Heart right ventricle (tissue), 16 donors: ENCODE data around the gene EIF3K. TPM values are rescaled to one million over a fixed set of nuclear protein-coding genes. Genes with fewer than 3 reads are reported as not detected.
A peak's percentile ranks its signal among the peaks of the same experiment; 100 is the strongest.

Experiments
- ATAC-seq, 8 donors: fragments of 200-7000 bp; cut with Tn5 transposase; one replicate each; pipeline ENCODE4 v1.9.1; 2020; ENCODE audit warnings: mild to moderate bottlenecking in 8 of 8, moderate library complexity in 8 of 8, moderate number of reproducible peaks in 1 of 8
- DNase-seq, 2 donors: peaks; one replicate each; pipeline ENCODE4 v3.0.0-alpha.2; 2020
- H3K27ac ChIP-seq, 10 donors: fragments of 200-600 bp; sonication (generic) in 2 of 10; one replicate each; pipeline versions ENCODE4 v1.5.0 to v1.8.0; 2020 to 2022; ENCODE audit warnings: mild to moderate bottlenecking in 3 of 10
- H3K27me3 ChIP-seq, 7 donors: fragments of 200-600 bp; one replicate each; pipeline ENCODE4 v1.8.0; 2021 to 2022; ENCODE audit warnings: mild to moderate bottlenecking in 2 of 7
- H3K36me3 ChIP-seq, 9 donors: fragments of 200-600 bp; sonication (generic) in 1 of 9; one replicate each; pipeline versions ENCODE4 v1.5.0 to v1.8.0; 2020 to 2022; ENCODE audit warnings: mild to moderate bottlenecking in 2 of 9
- H3K4me1 ChIP-seq, 9 donors: fragments of 200-600 bp; sonication (generic) in 1 of 9; one replicate each; pipeline versions ENCODE4 v1.5.0 to v1.8.0; 2020 to 2022; ENCODE audit warnings: mild to moderate bottlenecking in 4 of 9
- H3K4me3 ChIP-seq, 10 donors: fragments of 200-600 bp; sonication (generic) in 2 of 10; one replicate each; pipeline versions ENCODE4 v1.5.0 to v1.8.0; 2020 to 2022; ENCODE audit warnings: mild to moderate bottlenecking in 7 of 10, moderate library complexity in 2 of 10
- H3K9me3 ChIP-seq, 11 donors: fragments of 200-600 bp in 10 of 11; sonication (generic) in 2 of 11; one replicate each; pipeline versions ENCODE4 v1.5.0 to v1.8.0; 2013 to 2022; ENCODE audit warnings: mild to moderate bottlenecking in 2 of 11, control low read depth in 1 of 11, moderate library complexity in 1 of 11
- WGBS, 2 donors: extraction: QIAGEN DNeasy Blood & Tissue Kit; methylation state at CpG; one replicate each; pipeline ENCODE4 v1.1.7; 2013; ENCODE audit warnings: inconsistent platforms in 1 of 2; 5-methylcytosine and 5-hydroxymethylcytosine counted together
- intact Hi-C, 10 donors: fragments of 100-400 bp; cut with DNase I; formaldehyde crosslinking; loops; one replicate each; pipeline versions ENCODE4 v1.11.1 to v1.14.2; 2022
- polyA plus RNA-seq, 2 donors: library from polyadenylated mRNA; stranded (reverse); fragments of 200-250 nt; gene quantifications; one replicate each; pipeline ENCODE4 v1.2.3, GENCODE V29; 2013
- total RNA-seq, 10 donors: library from RNA; stranded (reverse); fragmentation: NEBNext Ultra II Directional in 3 of 10; extraction: Animal tissue kit (Norgen Biotek cat#: 25700) in 3 of 10; gene quantifications; one replicate each; pipeline versions ENCODE4 v1.2.1 to v1.2.4, GENCODE V29; 2021 to 2023
- TF ChIP-seq, protein P1 (sequence below), 9 donors: fragments of 200-600 bp; sonication (generic) in 2 of 9; IDR thresholded peaks; one replicate each; pipeline versions ENCODE4 v1.5.0 to v1.8.0; 2021 to 2022; ENCODE audit warnings: antibody characterized with exemption in 9 of 9, mild to moderate bottlenecking in 5 of 9, moderate library complexity in 1 of 9
- donor health status: Arrhythmogenic right ventricular cardiomyopathy.
- donor health status: ischemic (EF 13 %, LVEDD 7.1; RV severe dilation, severe dysfunction).
- donor health status: healthy with polysubstance abuse.
- donor health status: DM: no; HTN: yes; CAD: no.
- donor health status: DM: no; HTN: no; CAD: no.
- donor health status: ischemic (EF 25% LVEDD 6.9; RV normal size, moderate dysfunction).
- donor health status: ischemic (EF 25% LVEDD 5.7; RV mildly dilated, moderate dysfunction).
- donor health status: healthy.
- donor health status: DM: yes; HTN: yes; CAD: no.
- donor health status: Ischemic cardiomyopathy.
- donor health status: ischemic (EF 35%, LVEDD 5.7; RV mildly dilated, moderate dysfunction).
- donor health status: nonischemic (EF 11% LVEDD 7.7; RV severe dilation, severe dysfunction).
- donor health status: DM: yes; HTN: yes; CAD: no.
- donor health status: PGD.
- donor health status: ischemic (EF 29% LVEDD 5.4; RV normal size, mild dysfunction).
- donor health status: nonischemic (EF 23%, LVEDD 6.1; RV moderate dilation, normal function).

The EIF3K gene
- total and polyA plus RNA-seq, 12 donors, result 505 to 845 (median 631) TPM

DNA sequence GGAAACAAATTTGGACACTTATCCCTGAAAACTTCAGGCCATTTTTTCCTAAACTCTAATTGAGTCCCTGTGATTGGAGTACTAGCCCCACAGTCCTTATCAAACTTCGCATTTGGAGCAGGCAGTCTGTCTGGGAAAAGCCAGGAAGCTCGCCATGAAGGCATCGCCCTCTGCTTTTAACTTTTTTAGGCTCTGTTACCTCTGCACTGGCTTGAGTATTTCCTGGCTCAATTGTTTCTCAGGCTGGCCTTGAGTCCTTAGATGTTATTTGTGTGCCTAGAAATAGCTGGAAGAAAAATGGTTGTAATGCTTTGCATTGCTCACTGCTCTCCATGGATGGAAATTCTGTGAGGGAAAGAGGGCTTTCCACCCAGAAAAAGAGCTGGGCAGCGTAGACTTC, 52.7 kb downstream of the EIF3K start:
- peaks cover 0 to 17% (median 0%) of the 10 kb centered on the region in 9 donors for H3K36me3 ChIP-seq
- H3K9me3 ChIP-seq, result no peaks in the 10 kb centered on the region
- H3K27me3 ChIP-seq, result no peaks in the 10 kb centered on the region
- DNase-seq (no peak), ATAC-seq (peak in 6 of 8 donors; percentile 4 to 29 (median 18))
- peak overlapping the region; percentile 82 to 99 (median 96) for H3K27ac ChIP-seq
- H3K4me1 ChIP-seq, result peaks cover 57 to 96% (median 93%) of the 10 kb centered on the region in 9 donors
- 22 to 27% methylated on average over 4 of the region's 4 CpGs for WGBS, 2 donors
- no peak overlapping the region for H3K4me3 ChIP-seq
- intact Hi-C loops, result no loop called here
- TF ChIP-seq, protein P1, sequence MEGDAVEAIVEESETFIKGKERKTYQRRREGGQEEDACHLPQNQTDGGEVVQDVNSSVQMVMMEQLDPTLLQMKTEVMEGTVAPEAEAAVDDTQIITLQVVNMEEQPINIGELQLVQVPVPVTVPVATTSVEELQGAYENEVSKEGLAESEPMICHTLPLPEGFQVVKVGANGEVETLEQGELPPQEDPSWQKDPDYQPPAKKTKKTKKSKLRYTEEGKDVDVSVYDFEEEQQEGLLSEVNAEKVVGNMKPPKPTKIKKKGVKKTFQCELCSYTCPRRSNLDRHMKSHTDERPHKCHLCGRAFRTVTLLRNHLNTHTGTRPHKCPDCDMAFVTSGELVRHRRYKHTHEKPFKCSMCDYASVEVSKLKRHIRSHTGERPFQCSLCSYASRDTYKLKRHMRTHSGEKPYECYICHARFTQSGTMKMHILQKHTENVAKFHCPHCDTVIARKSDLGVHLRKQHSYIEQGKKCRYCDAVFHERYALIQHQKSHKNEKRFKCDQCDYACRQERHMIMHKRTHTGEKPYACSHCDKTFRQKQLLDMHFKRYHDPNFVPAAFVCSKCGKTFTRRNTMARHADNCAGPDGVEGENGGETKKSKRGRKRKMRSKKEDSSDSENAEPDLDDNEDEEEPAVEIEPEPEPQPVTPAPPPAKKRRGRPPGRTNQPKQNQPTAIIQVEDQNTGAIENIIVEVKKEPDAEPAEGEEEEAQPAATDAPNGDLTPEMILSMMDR (IDR thresholded peaks at IDR 0.05), result no peak

GRCh38 chr19:38673030-38673429, 54.0 kb downstream of the EIF3K start:
- Histone ChIP-seq H3K4me1 (peaks cover 57 to 96% (median 93%) of the 10 kb centered on the region in 9 donors), H3K27ac (peak overlapping the region in 9 of 10 donors; percentile 88 to 99 (median 97)), H3K27me3 (no peaks in the 10 kb centered on the region), H3K4me3 (no peak overlapping the region), H3K9me3 (no peaks in the 10 kb centered on the region), H3K36me3 (peaks cover 0 to 31% (median 0%) of the 10 kb centered on the region in 9 donors)
- ATAC-seq (no peak), DNase-seq (no peak)
- intact Hi-C loops, result no loop called here
- 89 to 91% methylated on average over 4 of the region's 4 CpGs for WGBS, 2 donors
- TF ChIP-seq, protein P1 (IDR thresholded peaks at IDR 0.05), result no peak

GRCh38 chr19:38674388-38675171, 55.6 kb downstream of the EIF3K start:
- 51 to 53% methylated on average over 16 of the region's 16 CpGs for WGBS, 2 donors
- intact Hi-C loops, result no loop called here
- Histone ChIP-seq H3K36me3 (peaks cover 0 to 27% (median 0%) of the 10 kb centered on the region in 9 donors), H3K27ac (peak overlapping the region; percentile 73 to 95 (median 86)), H3K27me3 (no peaks in the 10 kb centered on the region), H3K9me3 (no peaks in the 10 kb centered on the region), H3K4me1 (peaks cover 60 to 96% (median 90%) of the 10 kb centered on the region in 9 donors), H3K4me3 (no peak overlapping the region)
- DNase-seq (peak in 1 of 2 donors; percentile 57), ATAC-seq (peak in 7 of 8 donors; percentile 53 to 82 (median 75))
- TF ChIP-seq, protein P1 (IDR thresholded peaks at IDR 0.05), result no peak

DNA sequence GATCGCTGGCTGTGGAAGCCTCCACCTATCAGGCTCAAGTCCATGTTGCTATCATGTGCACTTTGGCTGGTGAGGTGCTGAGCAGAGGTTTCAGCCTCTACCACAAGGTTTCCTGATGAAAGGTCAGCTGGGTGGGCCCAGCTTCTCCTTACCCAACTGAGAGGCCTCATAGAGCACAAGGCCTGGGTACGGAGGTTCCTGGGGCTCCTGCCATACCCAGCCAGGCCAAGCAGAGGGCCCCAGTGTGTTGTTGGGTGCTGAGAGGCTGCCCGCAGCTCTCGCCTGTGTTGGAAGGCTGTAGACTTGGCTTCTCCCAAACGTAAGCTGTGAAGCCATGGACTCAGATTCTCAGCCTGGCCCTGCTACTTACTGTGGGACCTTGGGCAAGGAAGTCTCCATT, 56.6 kb downstream of the EIF3K start:
- DNase-seq, result no peak
- intact Hi-C loops, result no loop called here
- TF ChIP-seq, protein P1 (IDR thresholded peaks at IDR 0.05), result peak in 3 of 9 donors; percentile 9 to 14 (median 10)
- H3K36me3 ChIP-seq, result peaks cover 0 to 35% (median 0%) of the 10 kb centered on the region in 9 donors
- H3K27me3 ChIP-seq, result no peaks in the 10 kb centered on the region
- peaks cover 53 to 96% (median 89%) of the 10 kb centered on the region in 9 donors for H3K4me1 ChIP-seq
- no peaks in the 10 kb centered on the region for H3K9me3 ChIP-seq
- WGBS, 2 donors, result 67 to 69% methylated on average over 5 of the region's 5 CpGs
- no peak overlapping the region for H3K4me3 ChIP-seq
- H3K27ac ChIP-seq, result peak overlapping the region; percentile 73 to 95 (median 86)
- peak in 4 of 8 donors; percentile 15 to 26 (median 20) for ATAC-seq
